ENCODE measurements around the gene PHF11. TPM values are rescaled to one million over a fixed set of nuclear protein-coding genes. Genes with fewer than 3 reads are reported as not detected.

The PHF11 gene
- total and polyA plus RNA-seq, 2 of the 13 experiments (the other 11 are each of a cell fraction or from before 2014, with no cell fraction given) = 15.8 to 22.0 TPM

- TF ChIP-seq ZNF770 (CRISPR knock-in tag; IDR thresholded peaks at IDR 0.05) = peak; percentile 14; the same call in 1 of the 2 replicates
- TF ChIP-seq SOX5 (CRISPR knock-in tag; IDR thresholded peaks at IDR 0.05; ENCODE audit: borderline replicate concordance) = peak; percentile 30; the same call in 1 of the 2 replicates
- TF ChIP-seq HNRNPLL (IDR thresholded peaks at IDR 0.05; ENCODE audit: low read depth, low read length, poor library complexity, severe bottlenecking) = no peak
- TF ChIP-seq GMEB1 (CRISPR knock-in tag; IDR thresholded peaks at IDR 0.05; ENCODE audit: borderline replicate concordance) = no peak
- TF ChIP-seq ZNF816 (CRISPR knock-in tag; IDR thresholded peaks at IDR 0.05; ENCODE audit: borderline replicate concordance) = no peak
- no peak for TF ChIP-seq ZNF558 (CRISPR knock-in tag; IDR thresholded peaks at IDR 0.05; ENCODE audit: borderline replicate concordance)
- TF ChIP-seq PAWR (CRISPR knock-in tag; IDR thresholded peaks at IDR 0.05; ENCODE audit: borderline replicate concordance) = no peak
- TF ChIP-seq ZNF282 (IDR thresholded peaks at IDR 0.05; ENCODE audit: partially characterized antibody) = no peak
- TF ChIP-seq RFX3 (CRISPR knock-in tag; IDR thresholded peaks at IDR 0.05) = no peak
- no peak for TF ChIP-seq YEATS4 (CRISPR knock-in tag; IDR thresholded peaks at IDR 0.05; ENCODE audit: borderline replicate concordance)
- no peak for TF ChIP-seq MED8 (CRISPR knock-in tag; IDR thresholded peaks at IDR 0.05; ENCODE audit: insufficient replicate concordance)
- TF ChIP-seq ZC3H13 (CRISPR knock-in tag; IDR thresholded peaks at IDR 0.05) = peak; percentile 43; the same call in 1 of the 2 replicates
- peak; percentile 65; the same call in 1 of the 2 replicates for TF ChIP-seq ZNF768 (CRISPR knock-in tag; IDR thresholded peaks at IDR 0.05)
- TF ChIP-seq ZNF839 (CRISPR knock-in tag; IDR thresholded peaks at IDR 0.05; ENCODE audit: borderline replicate concordance) = peak; percentile 51; the same call in 1 of the 2 replicates
- TF ChIP-seq ZNF691 (CRISPR knock-in tag; IDR thresholded peaks at IDR 0.05; ENCODE audit: borderline replicate concordance, low read depth) = no peak; the same call in 1 of the 2 replicates
- TF ChIP-seq ZNF367 (CRISPR knock-in tag; IDR thresholded peaks at IDR 0.05; ENCODE audit: borderline replicate concordance) = 0 out of 2 replicates have a peak, but pooled peaks have one; percentile 30
- no peak for TF ChIP-seq CBX2 (IDR thresholded peaks at IDR 0.05; ENCODE audit: low read depth, low read length)
- no peak for TF ChIP-seq CBX2 (CRISPR knock-in tag; IDR thresholded peaks at IDR 0.05; ENCODE audit: low read depth)
- no peak for TF ChIP-seq FOXJ3 (CRISPR knock-in tag; IDR thresholded peaks at IDR 0.05; ENCODE audit: borderline replicate concordance)
- no peak for TF ChIP-seq ZNF569 (CRISPR knock-in tag; IDR thresholded peaks at IDR 0.05; ENCODE audit: borderline replicate concordance)
- TF ChIP-seq ZKSCAN5 (CRISPR knock-in tag; IDR thresholded peaks at IDR 0.05) = no peak
- no peak for TF ChIP-seq ZEB1 (IDR thresholded peaks at IDR 0.05; ENCODE audit: insufficient replicate concordance, low read depth)
Observed at GRCh38 chr13:49495783-49496762, at the start of gene PHF11 (continued).

All from HepG2 (cell line).